Naive B cell (primary cell): ENCODE data around the gene TMEFF1. TPM values are rescaled to one million over a fixed set of nuclear protein-coding genes. Genes with fewer than 3 reads are reported as not detected.

Experiments
- ATAC-seq, 2 donors: fragments of 150-1000 bp; cut with Tn5 transposase; 2 replicates each; pipeline ENCODE4 v1.10.0; 2021; ENCODE audit warnings: low read depth in 2 of 2, mild to moderate bottlenecking in 2 of 2, moderate library complexity in 2 of 2
- DNase-seq: peaks from one replicate; pipeline ENCODE4 v3.0.0; 2022
- H3K27ac Mint-ChIP-seq, 6 donors: one replicate each; pipeline ENCODE4 v1.8.0; 2020 to 2022; ENCODE audit warnings: mild to moderate bottlenecking in 6 of 6, mixed read lengths in 6 of 6, moderate library complexity in 5 of 6, inconsistent platforms in 2 of 6
- H3K27me3 Mint-ChIP-seq, 3 donors: one replicate each; pipeline ENCODE4 v1.8.0; 2021 to 2022; ENCODE audit warnings: mixed read lengths in 3 of 3, mild to moderate bottlenecking in 1 of 3
- H3K36me3 Mint-ChIP-seq, 2 donors: one replicate each; pipeline ENCODE4 v1.8.0; 2020 to 2022; ENCODE audit warnings: mixed read lengths in 2 of 2, inconsistent platforms in 1 of 2, mild to moderate bottlenecking in 1 of 2
- H3K4me1 Mint-ChIP-seq, 3 donors: one replicate each; pipeline ENCODE4 v1.8.0; 2020 to 2022; ENCODE audit warnings: mixed read lengths in 3 of 3, inconsistent platforms in 1 of 3, mild to moderate bottlenecking in 1 of 3, moderate library complexity in 1 of 3
- H3K4me3 Mint-ChIP-seq, 8 donors: one replicate each; pipeline ENCODE4 v1.8.0; 2020 to 2022; ENCODE audit warnings: mild to moderate bottlenecking in 8 of 8, mixed read lengths in 8 of 8, moderate library complexity in 8 of 8, inconsistent platforms in 2 of 8
- H3K9me3 Mint-ChIP-seq, 7 donors: one replicate each; pipeline ENCODE4 v1.8.0; 2020 to 2022; ENCODE audit warnings: mixed read lengths in 7 of 7, mild to moderate bottlenecking in 5 of 7, inconsistent platforms in 2 of 7, moderate library complexity in 1 of 7
- polyA plus RNA-seq, 6 donors: library from polyadenylated mRNA; unstranded; fragments of 300-500 nt; fragmentation: Illumina TruSeq; gene quantifications; one replicate each; pipeline ENCODE4 v1.2.3, GENCODE V29; 2021; ENCODE audit warnings: low read depth in 6 of 6

TMEFF1 gene
- polyA plus RNA-seq, 6 donors from 2014 or later: not detected

DNA sequence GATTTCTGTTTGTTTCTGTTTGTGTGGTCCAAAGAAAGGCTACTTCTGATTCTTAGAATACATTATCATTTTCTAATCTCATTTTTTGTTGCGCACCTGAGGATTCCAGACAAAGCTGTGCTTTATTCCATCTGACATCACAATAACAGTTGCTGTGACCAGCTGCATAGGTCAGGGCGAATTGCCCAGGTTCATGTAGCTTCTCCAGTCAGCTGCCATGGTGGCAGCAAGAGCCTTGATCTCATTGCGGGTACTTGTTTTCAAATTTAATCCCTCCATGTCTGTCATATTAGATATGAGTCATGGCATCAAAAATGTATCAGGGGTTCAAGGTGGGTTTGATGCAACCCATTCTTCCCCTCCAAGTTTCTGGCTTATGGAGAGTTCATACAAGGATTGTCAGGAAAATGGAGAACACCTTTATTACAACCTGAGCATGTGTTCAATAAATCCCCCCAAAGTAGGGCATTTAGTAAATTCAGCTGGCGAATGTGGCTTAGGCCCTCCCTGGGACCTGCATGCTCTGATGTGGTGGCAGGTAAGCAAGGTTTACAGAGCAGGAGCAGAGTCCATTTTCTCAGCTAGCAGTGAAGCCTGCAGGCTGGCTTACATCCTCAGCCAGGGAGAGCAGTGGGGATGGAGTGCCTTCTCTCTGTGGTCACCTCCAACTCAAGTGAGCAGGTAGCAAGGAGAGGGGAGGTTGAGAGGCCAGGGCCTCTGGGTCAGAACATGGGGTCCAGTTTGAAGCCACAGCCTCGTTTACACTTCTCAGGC lies 118.9 kb downstream of the TMEFF1 start:
- Mint-ChIP-seq H3K4me1 (peaks cover 0 to 5% (median 0%) of the 10 kb centered on the region in 3 donors), H3K27me3 (no peaks in the 10 kb centered on the region), H3K27ac (no peak overlapping the region), H3K4me3 (peak overlapping the region in 2 of 8 donors; percentile 37 to 38), H3K36me3 (no peaks in the 10 kb centered on the region), H3K9me3 (no peaks in the 10 kb centered on the region)
- ATAC-seq: no peak
- DNase-seq: no peak

DNA sequence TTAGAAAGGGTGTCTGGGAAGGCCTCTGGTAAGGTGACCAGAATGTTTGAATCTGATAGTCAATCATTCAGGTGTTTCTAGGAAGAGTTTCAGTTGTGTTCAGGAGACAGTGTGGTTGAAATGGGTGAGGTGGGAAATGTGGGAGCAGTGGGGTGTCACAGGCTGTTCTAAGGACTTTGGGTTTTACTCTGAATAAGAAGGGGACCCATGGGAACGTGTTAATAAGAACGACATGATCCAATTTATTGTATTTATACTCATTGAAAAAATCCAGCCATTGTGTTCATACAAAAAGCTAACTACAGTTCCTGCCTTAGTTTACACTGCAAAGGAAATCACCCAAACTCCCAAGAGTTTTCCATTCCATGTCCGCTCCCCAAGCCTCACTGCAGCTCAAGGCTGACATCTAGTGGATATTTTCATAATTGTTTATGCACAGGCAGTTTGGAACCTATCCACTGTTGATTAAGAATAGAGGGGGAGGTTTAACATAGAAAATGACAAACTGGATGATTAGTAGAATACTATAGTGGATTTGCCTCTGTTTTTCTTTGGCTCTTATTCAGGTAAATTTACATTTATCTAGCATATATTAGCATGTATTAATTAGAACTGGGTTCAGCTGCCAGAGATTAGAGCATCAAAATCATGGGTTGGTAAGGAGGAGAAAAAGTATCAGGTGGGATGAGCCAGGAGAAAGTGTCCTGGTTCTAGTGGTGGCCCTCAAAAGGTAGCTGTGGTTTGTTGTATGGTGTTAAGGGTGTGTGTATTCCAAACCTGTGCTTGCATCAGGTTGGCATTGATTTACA lies 122.6 kb downstream of the TMEFF1 start:
- H3K4me3 Mint-ChIP-seq: peak overlapping the region in 1 of 8 donors; percentile 6
- no peaks in the 10 kb centered on the region for H3K27me3 Mint-ChIP-seq
- peak; percentile 27 for DNase-seq
- ATAC-seq: peak in 1 of 2 donors; percentile 33
- no peaks in the 10 kb centered on the region for H3K9me3 Mint-ChIP-seq
- H3K4me1 Mint-ChIP-seq: peaks cover 12 to 21% (median 20%) of the 10 kb centered on the region in 3 donors
- H3K27ac Mint-ChIP-seq: peak overlapping the region in 1 of 6 donors; percentile 75
- no peaks in the 10 kb centered on the region for H3K36me3 Mint-ChIP-seq

DNA sequence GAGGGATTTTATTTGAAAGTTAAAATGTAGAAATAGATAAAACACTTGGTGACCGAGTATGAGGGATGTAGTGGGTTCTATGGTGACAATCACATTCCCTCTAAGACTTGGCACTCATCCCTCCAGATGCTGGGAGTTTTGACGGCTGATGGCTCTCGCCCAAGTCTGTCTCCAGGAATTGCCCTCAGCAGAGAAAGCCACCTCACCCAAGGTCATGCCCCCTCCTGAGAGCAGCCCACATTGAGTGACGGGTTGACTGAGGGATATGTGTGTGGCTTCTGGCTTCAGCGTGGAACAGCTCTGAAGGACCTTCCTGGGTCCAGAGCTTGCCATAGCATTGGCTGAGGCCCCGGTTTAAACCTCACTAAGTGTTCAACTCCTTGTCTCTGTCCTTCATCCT lies 124.3 kb downstream of the TMEFF1 start:
- Mint-ChIP-seq H3K36me3 (no peaks in the 10 kb centered on the region), H3K9me3 (peaks cover 0 to 3% (median 0%) of the 10 kb centered on the region in 7 donors), H3K4me3 (peak overlapping the region in 4 of 8 donors; percentile 1 to 92 (median 68)), H3K4me1 (peaks cover 12 to 21% (median 20%) of the 10 kb centered on the region in 3 donors), H3K27me3 (peaks cover 0 to 8% (median 6%) of the 10 kb centered on the region in 3 donors), H3K27ac (peak overlapping the region in 1 of 6 donors; percentile 44)
- no peak for DNase-seq
- no peak for ATAC-seq

DNA sequence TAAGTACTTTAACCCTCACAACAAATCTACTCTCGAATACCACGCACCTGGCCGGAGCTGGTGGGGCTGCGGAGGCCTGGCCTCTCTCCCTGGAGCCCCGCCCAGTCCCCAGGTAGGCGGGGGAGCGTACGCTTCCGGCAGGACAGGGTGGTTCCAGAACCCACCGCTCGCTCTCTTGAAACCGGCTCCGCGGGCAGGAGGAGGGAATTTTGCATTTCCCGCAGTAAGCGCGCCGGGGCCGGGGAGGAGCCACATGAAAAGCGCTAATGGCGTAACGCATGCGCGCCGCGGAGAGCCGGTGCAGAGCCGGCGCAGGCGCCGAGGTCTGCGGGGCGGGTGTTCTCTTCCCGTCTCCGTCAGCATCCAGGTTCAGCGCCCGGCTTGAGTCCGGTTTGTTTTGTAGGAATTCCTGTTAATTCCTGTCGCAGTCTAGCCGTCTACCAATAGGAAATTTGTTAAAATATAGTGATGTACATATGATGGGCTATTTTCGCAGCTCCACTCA lies 125.7 kb downstream of the TMEFF1 start:
- peaks cover 0 to 3% (median 0%) of the 10 kb centered on the region in 7 donors for H3K9me3 Mint-ChIP-seq
- peak overlapping the region in 5 of 6 donors; percentile 0 to 71 (median 28) for H3K27ac Mint-ChIP-seq
- peak overlapping the region; percentile 54 to 92 (median 84) for H3K4me3 Mint-ChIP-seq
- ATAC-seq (peak; percentile 77 to 83), DNase-seq (peak; percentile 63)
- H3K4me1 Mint-ChIP-seq: peaks cover 12 to 21% (median 20%) of the 10 kb centered on the region in 3 donors
- H3K36me3 Mint-ChIP-seq: no peaks in the 10 kb centered on the region
- peaks cover 4 to 16% (median 8%) of the 10 kb centered on the region in 3 donors for H3K27me3 Mint-ChIP-seq

DNA sequence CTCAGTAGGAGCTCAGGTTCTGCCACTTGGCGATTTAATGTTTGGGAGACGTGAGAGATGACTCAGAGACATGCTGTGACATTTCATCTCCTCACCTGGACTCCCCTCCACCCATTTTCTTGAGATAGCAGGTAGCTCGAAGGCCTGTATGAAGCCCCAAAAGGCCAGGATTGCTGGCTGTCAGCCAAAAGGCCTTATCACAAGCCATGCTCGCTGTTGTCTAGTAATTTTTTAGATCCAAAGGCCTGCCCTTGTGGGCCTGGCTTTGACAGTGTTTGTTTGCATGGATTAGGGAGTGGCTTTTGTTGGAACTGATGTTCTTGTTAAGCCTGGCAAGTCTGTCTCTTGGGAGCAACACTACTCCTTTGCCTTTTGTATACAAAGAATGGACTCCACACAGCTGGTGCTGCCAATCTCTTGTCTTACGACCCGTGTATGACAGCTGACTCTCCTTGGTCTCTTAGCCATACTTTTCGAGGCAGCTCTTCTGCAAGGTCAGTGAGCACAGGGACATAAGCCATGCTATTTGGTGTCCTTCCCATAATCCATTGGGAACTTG lies 127.7 kb downstream of the TMEFF1 start:
- H3K9me3 Mint-ChIP-seq: peaks cover 0 to 3% (median 0%) of the 10 kb centered on the region in 7 donors
- ATAC-seq (no peak), DNase-seq (no peak)
- H3K4me1 Mint-ChIP-seq: peaks cover 12 to 21% (median 19%) of the 10 kb centered on the region in 3 donors
- H3K36me3 Mint-ChIP-seq: no peaks in the 10 kb centered on the region
- H3K27ac Mint-ChIP-seq: no peak overlapping the region
- H3K27me3 Mint-ChIP-seq: peaks cover 4 to 16% (median 8%) of the 10 kb centered on the region in 3 donors
- H3K4me3 Mint-ChIP-seq: peak overlapping the region in 2 of 8 donors; percentile 35 to 67

DNA sequence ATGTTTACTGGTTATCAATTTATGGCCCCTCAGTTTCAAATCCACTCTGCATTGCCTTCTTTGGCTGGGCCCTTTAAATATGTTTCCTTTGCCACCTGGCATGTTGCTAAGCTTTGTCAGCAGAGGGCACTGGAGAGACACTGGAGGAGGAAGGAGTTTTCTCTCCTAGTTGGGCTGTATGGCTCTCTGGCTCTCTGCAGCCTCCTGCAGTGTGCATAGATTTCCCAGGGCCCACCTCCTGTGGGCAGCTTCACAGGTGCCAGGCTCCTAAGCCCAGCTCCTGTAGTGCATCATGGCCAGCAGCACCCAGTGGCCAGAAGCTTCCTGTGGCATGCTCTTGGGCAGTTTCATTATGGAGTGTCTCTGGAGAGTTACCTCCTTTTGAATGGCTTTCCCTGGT lies 128.3 kb downstream of the TMEFF1 start:
- Mint-ChIP-seq H3K36me3 (no peaks in the 10 kb centered on the region), H3K27ac (no peak overlapping the region), H3K9me3 (peaks cover 0 to 3% (median 0%) of the 10 kb centered on the region in 7 donors), H3K27me3 (peaks cover 4 to 16% (median 8%) of the 10 kb centered on the region in 3 donors), H3K4me3 (peak overlapping the region in 3 of 8 donors; percentile 40 to 67 (median 52)), H3K4me1 (peaks cover 12 to 21% (median 14%) of the 10 kb centered on the region in 3 donors)
- ATAC-seq: no peak
- DNase-seq: no peak

DNA sequence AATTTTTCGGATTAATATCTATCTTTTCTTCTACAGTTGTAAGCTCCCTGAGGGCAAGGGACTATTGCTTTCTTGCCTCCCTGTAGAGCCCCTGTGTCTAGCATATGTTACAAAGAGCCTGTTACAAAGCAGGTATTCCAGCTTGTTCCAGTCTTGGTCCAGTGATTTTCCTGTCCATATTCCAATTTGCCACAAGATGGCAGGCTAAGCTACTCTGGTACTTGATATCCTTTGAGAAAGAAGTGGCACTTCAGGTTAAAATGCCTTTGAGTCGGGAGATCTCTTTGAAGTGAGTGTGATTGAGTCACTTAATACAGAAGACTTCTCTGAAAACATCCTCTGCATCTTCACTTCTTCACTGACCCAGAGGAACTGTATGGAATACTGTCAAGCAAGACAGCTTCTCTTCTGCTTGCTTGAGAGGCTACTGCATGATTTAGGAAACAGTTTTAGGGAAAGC lies 129.4 kb downstream of the TMEFF1 start:
- Mint-ChIP-seq H3K4me3 (no peak overlapping the region), H3K9me3 (peaks cover 0 to 3% (median 0%) of the 10 kb centered on the region in 7 donors), H3K27me3 (peaks cover 4 to 16% (median 8%) of the 10 kb centered on the region in 3 donors), H3K27ac (no peak overlapping the region), H3K4me1 (peaks cover 12 to 20% (median 14%) of the 10 kb centered on the region in 3 donors), H3K36me3 (no peaks in the 10 kb centered on the region)
- ATAC-seq (no peak), DNase-seq (no peak)

DNA sequence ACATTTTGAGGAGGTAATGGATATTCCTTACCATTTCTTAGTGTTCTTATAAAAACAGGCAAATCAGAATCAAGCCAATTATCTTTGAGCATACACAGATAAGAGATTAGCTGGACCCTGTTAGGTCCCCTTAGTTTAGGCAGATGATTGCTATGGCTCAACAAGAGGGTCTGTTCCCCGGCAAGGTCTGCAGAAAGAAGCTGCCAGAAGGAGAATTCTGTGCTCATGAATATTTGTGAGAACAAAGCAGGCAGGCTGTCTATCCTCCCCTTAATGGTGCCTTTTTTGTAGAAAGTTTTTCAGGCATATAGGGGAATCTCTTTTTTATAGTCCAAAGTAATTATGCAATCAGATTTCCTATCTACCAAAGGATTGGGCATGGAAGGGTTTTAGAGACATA lies 132.5 kb downstream of the TMEFF1 start:
- Mint-ChIP-seq H3K4me3 (no peak overlapping the region), H3K27ac (no peak overlapping the region), H3K9me3 (peaks cover 0 to 3% (median 0%) of the 10 kb centered on the region in 7 donors), H3K4me1 (no peaks in the 10 kb centered on the region), H3K27me3 (peaks cover 4 to 16% (median 8%) of the 10 kb centered on the region in 3 donors), H3K36me3 (no peaks in the 10 kb centered on the region)
- ATAC-seq: no peak
- no peak for DNase-seq

DNA sequence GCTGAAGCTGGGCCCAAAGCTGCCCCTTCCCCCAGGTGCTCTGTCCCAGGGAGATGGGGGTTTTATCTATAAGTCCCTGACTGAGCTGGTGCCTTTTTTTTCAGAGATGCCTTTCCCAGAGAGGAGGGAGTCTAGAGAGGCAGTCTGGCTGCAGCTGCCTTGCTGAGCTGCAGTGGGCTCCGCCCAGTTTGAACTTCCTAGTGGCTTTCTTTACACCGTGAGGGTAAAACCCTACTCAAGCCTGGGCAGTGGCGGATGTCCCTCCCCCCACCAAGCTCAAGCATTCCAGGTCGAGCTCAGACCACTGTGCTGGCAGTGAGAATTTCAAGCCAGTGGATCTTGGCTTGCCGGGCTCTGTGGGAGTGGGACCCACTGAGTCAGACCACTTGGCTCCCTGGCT lies 146.2 kb downstream of the TMEFF1 start:
- H3K27me3 Mint-ChIP-seq: peaks cover 13 to 28% (median 16%) of the 10 kb centered on the region in 3 donors
- no peaks in the 10 kb centered on the region for H3K4me1 Mint-ChIP-seq
- H3K9me3 Mint-ChIP-seq: peaks cover 7 to 34% (median 22%) of the 10 kb centered on the region in 7 donors
- no peak for DNase-seq
- H3K27ac Mint-ChIP-seq: no peak overlapping the region
- no peak overlapping the region for H3K4me3 Mint-ChIP-seq
- no peak for ATAC-seq
- peaks cover 0 to 16% of the 10 kb centered on the region in 2 donors for H3K36me3 Mint-ChIP-seq

DNA sequence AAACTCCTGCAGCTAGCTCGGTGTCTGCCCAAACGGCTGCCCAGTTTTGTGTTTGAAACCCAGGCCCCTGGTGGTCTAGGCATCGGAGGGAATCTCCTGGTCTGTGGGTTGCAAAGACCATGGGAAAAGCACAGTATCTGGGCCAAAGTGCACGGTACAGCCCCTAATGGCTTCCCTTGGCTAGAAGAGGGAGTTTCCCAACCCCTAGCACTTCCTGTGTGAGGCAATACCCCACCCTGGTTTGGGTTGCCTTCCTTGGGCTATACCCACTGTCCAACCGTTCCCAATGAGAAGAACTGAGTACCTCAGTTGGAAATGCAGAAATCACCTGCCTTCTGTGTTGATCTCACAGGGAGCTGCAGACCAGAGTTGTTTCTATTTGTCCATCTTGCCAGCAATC lies 146.7 kb downstream of the TMEFF1 start:
- peak overlapping the region in 1 of 8 donors; percentile 54 for H3K4me3 Mint-ChIP-seq
- no peak for DNase-seq
- H3K27me3 Mint-ChIP-seq: peaks cover 13 to 28% (median 16%) of the 10 kb centered on the region in 3 donors
- no peak overlapping the region for H3K27ac Mint-ChIP-seq
- H3K4me1 Mint-ChIP-seq: no peaks in the 10 kb centered on the region
- H3K9me3 Mint-ChIP-seq: peaks cover 7 to 34% (median 22%) of the 10 kb centered on the region in 7 donors
- ATAC-seq: no peak
- peaks cover 0 to 16% of the 10 kb centered on the region in 2 donors for H3K36me3 Mint-ChIP-seq

DNA sequence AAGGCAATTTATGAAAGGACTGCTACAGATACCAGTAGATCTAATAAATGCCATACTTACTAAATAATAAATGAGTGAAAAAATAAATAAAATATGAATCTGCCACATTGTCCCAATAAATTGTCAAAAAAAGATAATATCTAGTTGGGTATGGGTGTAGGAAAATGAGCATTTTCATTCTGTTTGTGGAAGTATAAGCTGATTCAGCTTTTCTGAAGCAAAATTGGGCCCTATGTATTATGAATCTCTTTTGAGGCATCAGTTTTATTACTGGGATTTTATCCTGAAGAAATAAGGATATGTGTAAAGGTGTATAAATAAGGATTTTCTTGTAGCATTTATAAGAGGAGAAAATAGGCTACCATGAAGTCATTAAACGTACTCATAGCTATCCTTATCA lies 151.0 kb downstream of the TMEFF1 start:
- H3K36me3 Mint-ChIP-seq: peaks cover 4 to 10% of the 10 kb centered on the region in 2 donors
- no peaks in the 10 kb centered on the region for H3K4me1 Mint-ChIP-seq
- peaks cover 4 to 17% (median 10%) of the 10 kb centered on the region in 7 donors for H3K9me3 Mint-ChIP-seq
- ATAC-seq (no peak), DNase-seq (no peak)
- H3K4me3 Mint-ChIP-seq: no peak overlapping the region
- H3K27ac Mint-ChIP-seq: no peak overlapping the region
- H3K27me3 Mint-ChIP-seq: peaks cover 0 to 10% (median 10%) of the 10 kb centered on the region in 3 donors

DNA sequence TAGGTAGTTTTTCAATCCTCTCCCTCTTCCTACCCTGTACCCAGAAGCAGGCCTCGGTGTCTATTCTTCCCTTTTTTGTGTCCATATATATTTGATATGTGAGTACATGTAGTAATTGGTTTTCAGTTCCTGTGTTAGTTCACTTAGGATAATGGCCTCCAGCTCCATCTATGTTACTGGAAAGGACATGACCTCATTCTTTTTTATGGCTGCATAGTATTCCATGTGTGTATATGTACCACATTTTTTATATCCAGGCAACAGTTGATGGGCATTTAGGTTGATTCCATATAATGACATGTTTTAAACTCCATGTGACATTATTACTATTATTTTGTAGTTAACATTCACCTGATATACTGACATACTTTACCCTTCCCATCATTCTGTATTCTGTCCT lies 154.0 kb downstream of the TMEFF1 start:
- Mint-ChIP-seq H3K27me3 (peaks cover 3 to 21% (median 9%) of the 10 kb centered on the region in 3 donors), H3K36me3 (peaks cover 4 to 10% of the 10 kb centered on the region in 2 donors), H3K4me3 (no peak overlapping the region), H3K27ac (no peak overlapping the region), H3K9me3 (peaks cover 4 to 18% (median 11%) of the 10 kb centered on the region in 7 donors), H3K4me1 (no peaks in the 10 kb centered on the region)
- DNase-seq: no peak
- no peak for ATAC-seq
